C4-2B (cell line): ENCODE measurements around the gene TIMP3.
"Not testable (repeated sequence)": the region's sequence is repeated elsewhere in the genome, so short reads cannot be mapped to it uniquely, and the experiment has no call there.

Source experiments
- ZFX ChIP-seq: fragments of 450-650 bp; IDR thresholded peaks from 2 replicates; pipeline ENCODE4 v1.6.1; 2017
- TF ChIP-seq, protein P1 (sequence below): fragments of 450-650 bp; conservative IDR thresholded peaks from 2 replicates; pipeline ENCODE4 v1.5.1; 2017; ENCODE audit warnings: mild to moderate bottlenecking

DNA sequence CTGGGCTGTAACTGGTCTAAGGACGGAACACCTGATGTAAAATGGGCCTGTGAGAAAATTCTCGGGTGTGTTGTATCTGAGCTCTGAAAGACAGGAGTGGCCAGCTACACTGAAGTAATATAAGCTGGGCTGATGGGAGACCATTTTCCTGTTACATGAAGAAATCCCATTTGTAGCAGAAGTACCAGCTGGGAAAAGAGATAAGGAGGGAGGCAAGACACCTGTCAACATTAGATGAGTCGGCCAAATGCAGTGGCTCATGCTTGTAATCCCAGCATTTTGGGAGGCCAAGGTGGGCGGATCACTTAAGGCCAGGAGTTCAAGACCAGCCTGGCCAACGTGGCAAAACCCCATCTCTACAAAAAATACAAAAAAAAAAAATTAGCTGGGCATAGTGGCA, 72.1 kb downstream of the TIMP3 start:
- TF ChIP-seq, protein P1, sequence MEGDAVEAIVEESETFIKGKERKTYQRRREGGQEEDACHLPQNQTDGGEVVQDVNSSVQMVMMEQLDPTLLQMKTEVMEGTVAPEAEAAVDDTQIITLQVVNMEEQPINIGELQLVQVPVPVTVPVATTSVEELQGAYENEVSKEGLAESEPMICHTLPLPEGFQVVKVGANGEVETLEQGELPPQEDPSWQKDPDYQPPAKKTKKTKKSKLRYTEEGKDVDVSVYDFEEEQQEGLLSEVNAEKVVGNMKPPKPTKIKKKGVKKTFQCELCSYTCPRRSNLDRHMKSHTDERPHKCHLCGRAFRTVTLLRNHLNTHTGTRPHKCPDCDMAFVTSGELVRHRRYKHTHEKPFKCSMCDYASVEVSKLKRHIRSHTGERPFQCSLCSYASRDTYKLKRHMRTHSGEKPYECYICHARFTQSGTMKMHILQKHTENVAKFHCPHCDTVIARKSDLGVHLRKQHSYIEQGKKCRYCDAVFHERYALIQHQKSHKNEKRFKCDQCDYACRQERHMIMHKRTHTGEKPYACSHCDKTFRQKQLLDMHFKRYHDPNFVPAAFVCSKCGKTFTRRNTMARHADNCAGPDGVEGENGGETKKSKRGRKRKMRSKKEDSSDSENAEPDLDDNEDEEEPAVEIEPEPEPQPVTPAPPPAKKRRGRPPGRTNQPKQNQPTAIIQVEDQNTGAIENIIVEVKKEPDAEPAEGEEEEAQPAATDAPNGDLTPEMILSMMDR, result not testable (repeated sequence)
- not testable (repeated sequence) for TF ChIP-seq ZFX
